ENCODE data around the gene HS3ST5.
"Not testable (repeated sequence)": the region's sequence is repeated elsewhere in the genome, so short reads cannot be mapped to it uniquely, and the experiment has no call there.

The HS3ST5 gene

GRCh38 chr6:114282292-114282691, 60.5 kb downstream of the HS3ST5 start:
- intact Hi-C loops (cut with DNase I): no loop called here
- DNase-seq: no peak

GRCh38 chr6:114281496-114281895, 61.3 kb downstream of the HS3ST5 start:
- peak in 1 of 10 donors; percentile 4 for DNase-seq
- intact Hi-C loops (cut with DNase I): no loop called here

GRCh38 chr6:114280239-114280982, 62.4 kb downstream of the HS3ST5 start:
- intact Hi-C loops (cut with DNase I): no loop called here
- DNase-seq: no peak

- no peak for DNase-seq
- intact Hi-C loops (cut with DNase I): loop anchor here (10.0 kb wide), 1 partner anchor 112 kb away; no protein-coding TSS in a partner anchor
These were observed 65.6 kb downstream of the HS3ST5 start for GRCh38 chr6:114277220-114277619.

- DNase-seq: no peak
- intact Hi-C loops (cut with DNase I): loop anchor here (10.0 kb wide), 1 partner anchor 112 kb away; no protein-coding TSS in a partner anchor
These were observed 66.0 kb downstream of the HS3ST5 start for GRCh38 chr6:114276783-114277182.

GRCh38 chr6:114274836-114275235, 68.0 kb downstream of the HS3ST5 start:
- intact Hi-C loops (cut with DNase I): loop anchor here (10.0 kb wide), 1 partner anchor 110 kb away; no protein-coding TSS in a partner anchor
- DNase-seq: no peak

GRCh38 chr6:114272582-114272981, 70.2 kb downstream of the HS3ST5 start:
- intact Hi-C loops (cut with DNase I): loop anchor here (10.0 kb wide), 1 partner anchor 108 kb away; no protein-coding TSS in a partner anchor
- DNase-seq: no peak

- intact Hi-C loops (cut with DNase I): loop anchor here (10.0 kb wide), 1 partner anchor 107 kb away; no protein-coding TSS in a partner anchor
- DNase-seq: no peak
These were observed 71.4 kb downstream of the HS3ST5 start for GRCh38 chr6:114271405-114271804.

- no peak for DNase-seq
- intact Hi-C loops (cut with DNase I): no loop called here
These were observed 74.9 kb downstream of the HS3ST5 start for GRCh38 chr6:114267897-114268296.

GRCh38 chr6:114260810-114261209, 82.0 kb downstream of the HS3ST5 start:
- DNase-seq: no peak
- intact Hi-C loops (cut with DNase I): no loop called here

- no peak for DNase-seq
- intact Hi-C loops (cut with DNase I): no loop called here
These were observed 84.4 kb downstream of the HS3ST5 start for GRCh38 chr6:114258376-114258775.

GRCh38 chr6:114253431-114253830, 89.4 kb downstream of the HS3ST5 start:
- intact Hi-C loops (cut with DNase I): no loop called here
- no peak for DNase-seq

GRCh38 chr6:114249522-114249921, 93.3 kb downstream of the HS3ST5 start:
- no peak for DNase-seq
- intact Hi-C loops (cut with DNase I): no loop called here

- intact Hi-C loops (cut with DNase I): no loop called here
- DNase-seq: no peak
These were observed 95.7 kb downstream of the HS3ST5 start for GRCh38 chr6:114247101-114247500.

- DNase-seq: no peak
- intact Hi-C loops (cut with DNase I): no loop called here
These were observed 102.0 kb downstream of the HS3ST5 start for GRCh38 chr6:114240796-114241195.

GRCh38 chr6:114228675-114229074, 114.1 kb downstream of the HS3ST5 start:
- intact Hi-C loops (cut with DNase I): no loop called here
- DNase-seq: no peak

- DNase-seq: no peak
- intact Hi-C loops (cut with DNase I): no loop called here
These were observed 114.8 kb downstream of the HS3ST5 start for GRCh38 chr6:114227944-114228468.

GRCh38 chr6:114220241-114220640, 122.6 kb downstream of the HS3ST5 start:
- intact Hi-C loops (cut with DNase I): no loop called here
- DNase-seq: no peak

GRCh38 chr6:114218437-114219340, 124.1 kb downstream of the HS3ST5 start:
- intact Hi-C loops (cut with DNase I): no loop called here
- no peak for DNase-seq

- intact Hi-C loops (cut with DNase I); DNase-seq: not testable (repeated sequence)
These were observed 124.8 kb downstream of the HS3ST5 start for GRCh38 chr6:114217996-114218395.

Data from posterior cingulate gyrus (tissue), 11 donors.